Measurements from ENCODE around the gene ZNF223. TPM values are rescaled to one million over a fixed set of nuclear protein-coding genes. Genes with fewer than 3 reads are reported as not detected.

ZNF223 gene
- total and polyA plus RNA-seq, 9 of the 15 experiments (the other 6 are each of a cell fraction or from before 2014, with no cell fraction given) = 0.21 to 1.8 (median 0.71) TPM

DNA sequence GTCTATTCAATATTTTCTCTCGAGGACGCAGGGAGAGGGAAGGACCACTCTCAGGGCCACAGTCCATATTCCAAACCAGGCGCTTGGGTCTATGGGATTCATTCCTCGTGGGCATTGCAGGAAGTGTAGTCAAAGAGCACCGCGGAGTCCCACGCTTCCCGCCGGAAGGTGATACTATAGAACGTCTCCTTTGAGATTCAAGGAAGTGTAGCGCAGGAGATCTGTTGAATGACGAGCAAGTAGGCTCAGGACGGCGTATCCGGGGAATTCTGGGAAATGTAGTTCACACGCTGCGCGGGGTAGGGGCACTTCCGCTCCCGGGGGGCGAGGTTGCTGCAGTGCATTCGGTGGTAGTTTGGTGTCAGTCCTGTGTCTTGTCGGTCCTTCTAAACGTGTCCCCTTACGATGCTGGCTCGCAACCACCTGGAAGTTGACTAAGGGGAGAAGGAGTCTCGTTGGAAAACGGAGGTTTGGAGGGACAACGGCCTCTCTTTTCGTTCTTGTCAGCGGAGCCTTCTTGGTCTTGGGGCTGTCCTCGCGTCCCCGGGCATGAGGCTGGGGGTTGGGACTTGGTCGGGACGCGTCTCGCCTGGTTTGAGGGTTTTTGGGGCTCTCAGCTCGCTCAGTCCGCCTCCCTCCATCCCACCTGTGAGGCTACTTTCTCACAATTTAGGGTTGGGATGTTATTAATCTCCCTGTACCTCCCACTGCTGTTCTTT lies 20.1 kb downstream of the ZNF223 start, which contains the start of gene ZNF284 (continued):
- TF ChIP-seq, protein P1, sequence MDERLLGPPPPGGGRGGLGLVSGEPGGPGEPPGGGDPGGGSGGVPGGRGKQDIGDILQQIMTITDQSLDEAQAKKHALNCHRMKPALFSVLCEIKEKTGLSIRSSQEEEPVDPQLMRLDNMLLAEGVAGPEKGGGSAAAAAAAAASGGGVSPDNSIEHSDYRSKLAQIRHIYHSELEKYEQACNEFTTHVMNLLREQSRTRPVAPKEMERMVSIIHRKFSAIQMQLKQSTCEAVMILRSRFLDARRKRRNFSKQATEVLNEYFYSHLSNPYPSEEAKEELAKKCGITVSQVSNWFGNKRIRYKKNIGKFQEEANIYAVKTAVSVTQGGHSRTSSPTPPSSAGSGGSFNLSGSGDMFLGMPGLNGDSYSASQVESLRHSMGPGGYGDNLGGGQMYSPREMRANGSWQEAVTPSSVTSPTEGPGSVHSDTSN (CRISPR knock-in tag; IDR thresholded peaks at IDR 0.05; ENCODE audit: low read depth) = no peak
- TF ChIP-seq, protein P1 (tag; conservative IDR thresholded peaks at IDR 0.05; ENCODE audit: low read depth) = peak; percentile 70
- TF ChIP-seq RBBP5 (IDR thresholded peaks at IDR 0.05; ENCODE audit: borderline replicate concordance, insufficient read depth, low read length, poor library complexity, severe bottlenecking) (no peak), DPF2 (IDR thresholded peaks at IDR 0.05) (no peak), ZNF354B (CRISPR knock-in tag; IDR thresholded peaks at IDR 0.05) (no peak), KAT8 (IDR thresholded peaks at IDR 0.05; ENCODE audit: low read depth) (no peak), ZNF830 (CRISPR knock-in tag; IDR thresholded peaks at IDR 0.05) (no peak), CSDE1 (IDR thresholded peaks at IDR 0.05) (no peak), HDAC8 (tag; IDR thresholded peaks at IDR 0.05) (no peak), ZNF695 (CRISPR knock-in tag; IDR thresholded peaks at IDR 0.05) (no peak), NFIX (CRISPR knock-in tag; IDR thresholded peaks at IDR 0.05; ENCODE audit: low read depth) (no peak), POLR2H (tag; IDR thresholded peaks at IDR 0.05; ENCODE audit: low read depth) (peak; percentile 57), RBM17 (IDR thresholded peaks at IDR 0.05; ENCODE audit: borderline replicate concordance, low read depth, low read length) (no peak), SRSF1 (IDR thresholded peaks at IDR 0.05; ENCODE audit: low read depth, low read length) (no peak), NR2C1 (IDR thresholded peaks at IDR 0.05) (peak; percentile 43; the same call in 1 of the 2 replicates), NR2C1 (tag; IDR thresholded peaks at IDR 0.05) (peak; percentile 75), MYNN (IDR thresholded peaks at IDR 0.05) (no peak), MYNN (CRISPR knock-in tag; IDR thresholded peaks at IDR 0.05) (no peak)
- TF ChIP-seq, protein P2, sequence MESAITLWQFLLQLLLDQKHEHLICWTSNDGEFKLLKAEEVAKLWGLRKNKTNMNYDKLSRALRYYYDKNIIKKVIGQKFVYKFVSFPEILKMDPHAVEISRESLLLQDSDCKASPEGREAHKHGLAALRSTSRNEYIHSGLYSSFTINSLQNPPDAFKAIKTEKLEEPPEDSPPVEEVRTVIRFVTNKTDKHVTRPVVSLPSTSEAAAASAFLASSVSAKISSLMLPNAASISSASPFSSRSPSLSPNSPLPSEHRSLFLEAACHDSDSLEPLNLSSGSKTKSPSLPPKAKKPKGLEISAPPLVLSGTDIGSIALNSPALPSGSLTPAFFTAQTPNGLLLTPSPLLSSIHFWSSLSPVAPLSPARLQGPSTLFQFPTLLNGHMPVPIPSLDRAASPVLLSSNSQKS (CRISPR knock-in tag; IDR thresholded peaks at IDR 0.05) = no peak
- TF ChIP-seq, protein P3, sequence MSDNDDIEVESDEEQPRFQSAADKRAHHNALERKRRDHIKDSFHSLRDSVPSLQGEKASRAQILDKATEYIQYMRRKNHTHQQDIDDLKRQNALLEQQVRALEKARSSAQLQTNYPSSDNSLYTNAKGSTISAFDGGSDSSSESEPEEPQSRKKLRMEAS (CRISPR knock-in tag; IDR thresholded peaks at IDR 0.05) = no peak
- TF ChIP-seq, protein P4, sequence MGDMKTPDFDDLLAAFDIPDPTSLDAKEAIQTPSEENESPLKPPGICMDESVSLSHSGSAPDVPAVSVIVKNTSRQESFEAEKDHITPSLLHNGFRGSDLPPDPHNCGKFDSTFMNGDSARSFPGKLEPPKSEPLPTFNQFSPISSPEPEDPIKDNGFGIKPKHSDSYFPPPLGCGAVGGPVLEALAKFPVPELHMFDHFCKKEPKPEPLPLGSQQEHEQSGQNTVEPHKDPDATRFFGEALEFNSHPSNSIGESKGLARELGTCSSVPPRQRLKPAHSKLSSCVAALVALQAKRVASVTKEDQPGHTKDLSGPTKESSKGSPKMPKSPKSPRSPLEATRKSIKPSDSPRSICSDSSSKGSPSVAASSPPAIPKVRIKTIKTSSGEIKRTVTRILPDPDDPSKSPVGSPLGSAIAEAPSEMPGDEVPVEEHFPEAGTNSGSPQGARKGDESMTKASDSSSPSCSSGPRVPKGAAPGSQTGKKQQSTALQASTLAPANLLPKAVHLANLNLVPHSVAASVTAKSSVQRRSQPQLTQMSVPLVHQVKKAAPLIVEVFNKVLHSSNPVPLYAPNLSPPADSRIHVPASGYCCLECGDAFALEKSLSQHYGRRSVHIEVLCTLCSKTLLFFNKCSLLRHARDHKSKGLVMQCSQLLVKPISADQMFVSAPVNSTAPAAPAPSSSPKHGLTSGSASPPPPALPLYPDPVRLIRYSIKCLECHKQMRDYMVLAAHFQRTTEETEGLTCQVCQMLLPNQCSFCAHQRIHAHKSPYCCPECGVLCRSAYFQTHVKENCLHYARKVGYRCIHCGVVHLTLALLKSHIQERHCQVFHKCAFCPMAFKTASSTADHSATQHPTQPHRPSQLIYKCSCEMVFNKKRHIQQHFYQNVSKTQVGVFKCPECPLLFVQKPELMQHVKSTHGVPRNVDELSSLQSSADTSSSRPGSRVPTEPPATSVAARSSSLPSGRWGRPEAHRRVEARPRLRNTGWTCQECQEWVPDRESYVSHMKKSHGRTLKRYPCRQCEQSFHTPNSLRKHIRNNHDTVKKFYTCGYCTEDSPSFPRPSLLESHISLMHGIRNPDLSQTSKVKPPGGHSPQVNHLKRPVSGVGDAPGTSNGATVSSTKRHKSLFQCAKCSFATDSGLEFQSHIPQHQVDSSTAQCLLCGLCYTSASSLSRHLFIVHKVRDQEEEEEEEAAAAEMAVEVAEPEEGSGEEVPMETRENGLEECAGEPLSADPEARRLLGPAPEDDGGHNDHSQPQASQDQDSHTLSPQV (IDR thresholded peaks at IDR 0.05) = no peak
